ENCODE measurements around the gene SERPINB13. TPM values are rescaled to one million over a fixed set of nuclear protein-coding genes. Genes with fewer than 3 reads are reported as not detected.

SERPINB13 gene
- total RNA-seq, 1 donor: not detected

Other genes starting within 250 kb of the SERPINB13 start
- gene KDSR, start 220.1 kb upstream of the SERPINB13 start, total RNA-seq: 16.9 TPM
- gene VPS4B, start 164.9 kb upstream of the SERPINB13 start, total RNA-seq: 40.8 TPM
- not detected for gene SERPINB5, start 110.4 kb upstream of the SERPINB13 start, total RNA-seq
- not detected for gene SERPINB12, start 45.0 kb upstream of the SERPINB13 start, total RNA-seq
- not detected for gene SERPINB4, start 56.9 kb downstream of the SERPINB13 start, total RNA-seq
- not detected for gene SERPINB3, start 74.5 kb downstream of the SERPINB13 start, total RNA-seq
- not detected for gene SERPINB11, start 115.6 kb downstream of the SERPINB13 start, total RNA-seq
- not detected for gene SERPINB7, start 188.1 kb downstream of the SERPINB13 start, total RNA-seq